Right lobe of liver (tissue), 6 donors: ENCODE results near the gene ALDH1L2. TPM values are rescaled to one million over a fixed set of nuclear protein-coding genes. Genes with fewer than 3 reads are reported as not detected.
A peak's percentile ranks its signal among the peaks of the same experiment; 100 is the strongest.

Experiments used
- ATAC-seq, 4 donors: fragments of 200-7000 bp; cut with Tn5 transposase; one replicate each; pipeline ENCODE4 v1.9.1; 2020; ENCODE audit warnings: mild to moderate bottlenecking in 4 of 4, moderate library complexity in 4 of 4
- DNase-seq, 3 donors: peaks; one replicate each; pipeline ENCODE4 v3.0.0-alpha.2; 2020
- H3K27ac ChIP-seq, 3 donors: fragments of 200-600 bp; one replicate each; pipeline ENCODE4 v1.8.0; 2022
- H3K27me3 ChIP-seq, 2 donors: fragments of 200-600 bp; one replicate each; pipeline ENCODE4 v1.8.0; 2022
- H3K36me3 ChIP-seq, 4 donors: fragments of 200-600 bp; sonication (generic) in 1 of 4; one replicate each; pipeline versions ENCODE4 v1.5.1 to v1.8.0; 2017 to 2022; ENCODE audit warnings: control low read depth in 1 of 4
- H3K4me1 ChIP-seq, 4 donors: fragments of 200-600 bp; sonication (generic) in 1 of 4; one replicate each; pipeline versions ENCODE4 v1.5.1 to v1.8.0; 2017 to 2022; ENCODE audit warnings: control low read depth in 1 of 4
- H3K4me3 ChIP-seq, 3 donors: fragments of 200-600 bp; one replicate each; pipeline ENCODE4 v1.8.0; 2022
- H3K9me3 ChIP-seq, 4 donors: fragments of 200-600 bp; sonication (generic) in 1 of 4; one replicate each; pipeline versions ENCODE4 v1.5.1 to v1.8.0; 2017 to 2022; ENCODE audit warnings: control low read depth in 1 of 4
- POLR2A ChIP-seq: fragments of 450-650 bp; IDR thresholded peaks from one replicate; pipeline ENCODE4 v1.6.1; 2017; ENCODE audit warnings: antibody characterized with exemption, mild to moderate bottlenecking
- WGBS: methylation state at CpG from one replicate; pipeline ENCODE4 v1.1.6; 2018; ENCODE audit warnings: low coverage, low lambda C conversion rate; ENCODE audit not compliant: insufficient coverage; ENCODE audit errors: missing lambda C conversion rate; 5-methylcytosine and 5-hydroxymethylcytosine counted together
- intact Hi-C, 2 donors: fragments of 100-400 bp; cut with DNase I; formaldehyde crosslinking; loops; one replicate each; pipeline versions ENCODE4 v1.11.2 to v1.14.1; 2022
- total RNA-seq, 6 experiments: library from RNA; depleted of rRNA in 2 of 6; stranded (reverse); fragments of >200 nt in 2 of 6; fragmentation: NEBNext Ultra II Directional in 3 of 6; extraction: Animal tissue kit (Norgen Biotek cat#: 25700) in 3 of 6; gene quantifications; one replicate each; pipeline versions ENCODE4 v1.1.0 to v1.2.4, GENCODE V29; 2016 to 2023
- TF ChIP-seq, protein P1 (sequence below), 4 donors: fragments of 200-600 bp in 3 of 4; fragments of 450-650 bp in 1 of 4; IDR thresholded peaks; one replicate each; pipeline versions ENCODE4 v1.5.1 to v1.8.0; 2016 to 2022; ENCODE audit warnings: antibody characterized with exemption in 4 of 4, mild to moderate bottlenecking in 2 of 4
- donor health status: DM: no; HTN: yes; CAD: no.
- donor health status: DM: no; HTN: no; CAD: no.
- donor health status: DM: no; HTN: no; CAD: no.
- donor health status: DM: no; HTN: yes; CAD: no.
- donor health status: DM: no; HTN: yes; CAD: no.

The ALDH1L2 gene
- total RNA-seq, 6 experiments from 2014 or later: 0.15 to 0.90 (median 0.28) TPM

DNA sequence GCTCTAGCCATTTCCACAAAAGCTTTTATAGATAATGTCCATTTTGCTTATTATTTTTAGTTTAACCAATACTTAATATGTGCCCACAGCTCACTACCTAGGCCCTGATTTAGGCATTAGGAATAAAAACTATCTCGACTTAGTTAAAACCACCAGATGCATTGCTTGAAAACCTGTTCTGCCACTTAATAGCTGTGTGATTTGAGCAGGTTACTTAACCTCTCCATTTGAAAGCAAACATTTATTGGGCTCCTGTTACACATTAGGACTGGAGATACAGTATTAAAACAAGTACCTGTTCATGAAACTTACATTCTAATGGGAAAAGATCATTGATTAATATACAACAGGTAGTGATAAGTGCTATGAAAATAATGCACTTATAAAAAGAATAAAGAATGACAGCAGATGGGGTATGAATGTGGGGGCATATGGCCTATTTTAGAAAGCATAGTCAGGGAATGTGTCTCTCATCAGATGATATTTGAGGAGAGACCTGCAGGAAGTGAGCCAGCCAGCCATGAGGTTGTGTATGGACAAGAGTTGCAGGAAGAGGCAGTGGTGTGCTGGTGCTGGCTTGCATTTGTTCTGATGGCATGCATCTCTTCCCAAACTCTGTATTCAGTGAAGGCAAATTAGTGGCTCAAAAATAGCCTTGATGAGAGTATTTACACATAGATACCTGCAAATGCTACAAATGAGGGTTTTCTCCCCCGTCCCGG is 63.9 kb downstream of the ALDH1L2 start:
- DNase-seq (no peak), ATAC-seq (no peak)
- no peak for TF ChIP-seq POLR2A
- TF ChIP-seq, protein P1, sequence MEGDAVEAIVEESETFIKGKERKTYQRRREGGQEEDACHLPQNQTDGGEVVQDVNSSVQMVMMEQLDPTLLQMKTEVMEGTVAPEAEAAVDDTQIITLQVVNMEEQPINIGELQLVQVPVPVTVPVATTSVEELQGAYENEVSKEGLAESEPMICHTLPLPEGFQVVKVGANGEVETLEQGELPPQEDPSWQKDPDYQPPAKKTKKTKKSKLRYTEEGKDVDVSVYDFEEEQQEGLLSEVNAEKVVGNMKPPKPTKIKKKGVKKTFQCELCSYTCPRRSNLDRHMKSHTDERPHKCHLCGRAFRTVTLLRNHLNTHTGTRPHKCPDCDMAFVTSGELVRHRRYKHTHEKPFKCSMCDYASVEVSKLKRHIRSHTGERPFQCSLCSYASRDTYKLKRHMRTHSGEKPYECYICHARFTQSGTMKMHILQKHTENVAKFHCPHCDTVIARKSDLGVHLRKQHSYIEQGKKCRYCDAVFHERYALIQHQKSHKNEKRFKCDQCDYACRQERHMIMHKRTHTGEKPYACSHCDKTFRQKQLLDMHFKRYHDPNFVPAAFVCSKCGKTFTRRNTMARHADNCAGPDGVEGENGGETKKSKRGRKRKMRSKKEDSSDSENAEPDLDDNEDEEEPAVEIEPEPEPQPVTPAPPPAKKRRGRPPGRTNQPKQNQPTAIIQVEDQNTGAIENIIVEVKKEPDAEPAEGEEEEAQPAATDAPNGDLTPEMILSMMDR (IDR thresholded peaks at IDR 0.05): no peak
- Histone ChIP-seq H3K27me3 (no peaks in the 10 kb centered on the region), H3K4me3 (no peak overlapping the region), H3K36me3 (no peaks in the 10 kb centered on the region), H3K27ac (no peak overlapping the region), H3K9me3 (no peaks in the 10 kb centered on the region), H3K4me1 (peaks cover 0 to 19% (median 6%) of the 10 kb centered on the region in 4 donors)
- 58% methylated on average over 3 of the region's 3 CpGs for WGBS
- intact Hi-C loops: no loop called here

DNA sequence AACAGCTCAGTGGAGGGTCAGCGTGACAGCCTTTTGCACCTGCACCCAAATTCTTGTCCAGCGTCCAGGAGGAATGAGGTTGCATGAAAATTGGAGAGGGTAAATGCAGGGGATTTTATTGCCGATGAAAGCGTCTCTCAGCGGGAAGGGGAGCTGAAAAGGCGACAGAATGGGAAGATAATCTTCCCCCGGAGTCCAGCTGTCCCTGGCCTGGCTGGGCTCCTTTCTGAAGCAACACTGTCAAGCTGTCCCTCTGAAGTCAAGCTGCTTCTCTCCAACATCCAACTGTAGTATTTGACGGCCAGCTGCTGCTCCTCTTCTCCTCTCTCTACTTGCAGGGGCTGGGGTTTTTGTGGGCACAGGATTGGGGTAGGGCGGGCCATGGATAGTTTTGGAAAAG is 65.5 kb downstream of the ALDH1L2 start:
- no peaks in the 10 kb centered on the region for H3K9me3 ChIP-seq
- no peaks in the 10 kb centered on the region for H3K36me3 ChIP-seq
- H3K27me3 ChIP-seq: no peaks in the 10 kb centered on the region
- 80% methylated on average over 8 of the region's 9 CpGs for WGBS
- H3K27ac ChIP-seq: no peak overlapping the region
- DNase-seq: no peak
- no peak overlapping the region for H3K4me3 ChIP-seq
- intact Hi-C loops: no loop called here
- peaks cover 0 to 18% (median 0%) of the 10 kb centered on the region in 4 donors for H3K4me1 ChIP-seq
- peak in 1 of 4 donors; percentile 6 for ATAC-seq
- TF ChIP-seq, protein P1 (IDR thresholded peaks at IDR 0.05): no peak
- TF ChIP-seq POLR2A: no peak

- DNase-seq: no peak
- no peaks in the 10 kb centered on the region for H3K27me3 ChIP-seq
- intact Hi-C loops: no loop called here
- 93% methylated on average over 3 of the region's 4 CpGs for WGBS
- TF ChIP-seq, protein P1 (IDR thresholded peaks at IDR 0.05): no peak
- no peak for TF ChIP-seq POLR2A
- ATAC-seq: no peak
- no peaks in the 10 kb centered on the region for H3K9me3 ChIP-seq
- no peak overlapping the region for H3K27ac ChIP-seq
- H3K4me1 ChIP-seq: peaks cover 0 to 18% (median 0%) of the 10 kb centered on the region in 4 donors
- H3K4me3 ChIP-seq: no peak overlapping the region
- H3K36me3 ChIP-seq: no peaks in the 10 kb centered on the region
These were observed 66.2 kb downstream of the ALDH1L2 start for GRCh38 chr12:105018012-105018411.

GRCh38 chr12:105015543-105015942 is 68.7 kb downstream of the ALDH1L2 start:
- no peak overlapping the region for H3K4me3 ChIP-seq
- no peak for DNase-seq
- H3K36me3 ChIP-seq: peaks cover 0 to 4% (median 0%) of the 10 kb centered on the region in 4 donors
- WGBS: 94% methylated on average over 2 of the region's 4 CpGs
- intact Hi-C loops: no loop called here
- TF ChIP-seq, protein P1 (IDR thresholded peaks at IDR 0.05): no peak
- no peak overlapping the region for H3K27ac ChIP-seq
- peaks cover 0 to 18% (median 0%) of the 10 kb centered on the region in 4 donors for H3K4me1 ChIP-seq
- no peaks in the 10 kb centered on the region for H3K27me3 ChIP-seq
- ATAC-seq: no peak
- no peaks in the 10 kb centered on the region for H3K9me3 ChIP-seq
